Measurements from ENCODE around the gene MSANTD2. TPM values are rescaled to one million over a fixed set of nuclear protein-coding genes. Genes with fewer than 3 reads are reported as not detected.

MSANTD2 gene
- total and polyA plus RNA-seq, 9 of the 15 experiments (the other 6 are each of a cell fraction or from before 2014, with no cell fraction given), result 1.3 to 9.9 (median 5.3) TPM

DNA sequence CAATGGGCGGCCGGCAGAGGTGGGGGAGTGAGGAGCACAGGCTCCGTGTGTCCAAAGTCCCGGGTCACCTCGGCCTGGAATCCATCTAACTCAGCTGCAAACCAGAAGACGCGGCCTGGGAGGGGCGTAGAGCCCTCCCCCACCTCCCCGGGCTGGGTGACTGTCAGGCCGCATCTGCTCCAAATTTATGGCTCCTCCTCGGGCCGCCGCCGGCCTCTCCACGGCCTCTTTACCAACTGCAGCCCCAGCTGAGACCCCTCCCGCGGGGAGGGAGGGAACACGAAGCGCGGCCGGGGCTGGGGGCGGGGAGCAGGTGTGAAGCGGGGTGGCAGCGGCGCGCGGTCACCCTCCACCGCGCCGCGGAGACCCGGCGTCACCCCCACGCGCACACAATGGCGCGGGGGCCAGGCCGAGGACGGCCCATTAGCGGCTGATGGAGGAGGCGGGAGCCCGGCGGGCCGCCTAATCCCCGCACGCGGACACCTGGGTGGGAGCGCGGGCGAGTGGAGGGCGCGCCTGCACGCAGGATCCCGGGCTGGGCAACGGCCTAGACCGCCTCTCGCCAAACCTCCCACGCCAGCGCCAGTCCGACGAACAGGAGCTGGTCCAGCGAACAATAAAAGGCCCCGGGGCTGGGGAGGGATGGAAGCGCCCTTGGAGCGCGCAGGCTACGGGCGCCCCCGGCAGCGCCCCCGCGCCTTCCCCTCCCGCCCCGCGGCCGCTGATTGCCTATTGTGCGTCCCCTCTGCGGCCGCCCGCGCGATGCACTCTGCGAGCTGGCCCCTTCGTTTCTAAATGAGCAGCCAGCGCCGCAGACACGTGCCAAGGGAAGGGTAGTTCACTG, 39.1 kb upstream of the MSANTD2 start:
- no peaks in the 10 kb centered on the region for H3K79me2 ChIP-seq (ENCODE audit: control insufficient read depth, insufficient read depth, low read length)
- H3K4me1 ChIP-seq (replicated peaks in 1 of 2; ENCODE audit: control insufficient read depth in 2 of 2, insufficient read depth in 2 of 2, low read length in 2 of 2), result peaks cover 0 to 16% of the 10 kb centered on the region in 2 experiments; a peak in 2 of 5 replicates
- WGBS (ENCODE audit: insufficient coverage, low coverage, missing lambda C conversion rate), result 3% methylated on average over 35 of the region's 87 CpGs
- H3K36me3 ChIP-seq (ENCODE audit: control insufficient read depth, insufficient read depth, low read length), result no peaks in the 10 kb centered on the region
- CTCF ChIA-PET (ENCODE audit: low intra/inter-chr PET ratio), result interaction anchor here (0.6 to 1.0 kb wide), 2 partner anchors 114 to 172 kb away, joined by 3 read pairs; no protein-coding TSS in a partner anchor
- no TSS peak for BruUV-seq (replicated peaks)
- no peak overlapping the region for H3K4me2 ChIP-seq (ENCODE audit: insufficient read depth, low read length)
- POLR2A ChIA-PET, result interaction anchor here (0.6 kb wide), 1 partner anchor 1117 kb away, joined by 3 read pairs; no protein-coding TSS in a partner anchor
- H3K9me3 ChIP-seq (replicated peaks; ENCODE audit: control insufficient read depth, insufficient read depth, low read depth, low read length), result no peaks in the 10 kb centered on the region
- ATAC-seq (no peak), FAIRE-seq (no peak), DNase-seq (ENCODE audit: extremely low read depth in 1 of 4, low spot score in 3 of 4) (peak in 3 of 4 experiments; percentile 17 to 21 (median 20))
- no peak overlapping the region for H2AFZ ChIP-seq (ENCODE audit: low read depth, low read length)
- no peaks in the 10 kb centered on the region for H3K9me1 ChIP-seq (ENCODE audit: control insufficient read depth, insufficient read depth, low read length)
- H3K9ac ChIP-seq (ENCODE audit: insufficient read depth in 1 of 2, low read depth in 2 of 2, low read length in 2 of 2), result peak overlapping the region in 1 of 2 experiments; percentile 56; a peak in 1 of 4 replicates
- TF ChIP-seq ZZZ3 (IDR thresholded peaks at IDR 0.05) (no peak), RB1 (IDR thresholded peaks at IDR 0.05; ENCODE audit: low read depth) (no peak), PHF21A (IDR thresholded peaks at IDR 0.05; ENCODE audit: borderline replicate concordance, low read depth) (no peak), MEIS2 (IDR thresholded peaks at IDR 0.05; ENCODE audit: partially characterized antibody) (peak; percentile 47), PTRF (tag; IDR thresholded peaks at IDR 0.05) (no peak)
- in situ Hi-C loops (cut with MboI) (loop anchor here (5.0 to 25.0 kb wide), 2 partner anchors 167 to 427 kb away; partner anchors contain the start of genes OR8B4, SIAE and SPA17), intact Hi-C loops (cut with micrococcal nuclease) (no loop called here)
- H3K27ac ChIP-seq (ENCODE audit: extremely low read depth, low read depth, low read length), result no peak overlapping the region
- no peak overlapping the region for H3K4me3 ChIP-seq
- 0 out of 2 replicates have a peak, but pooled peaks cover 6% of the 10 kb centered on the region for H4K20me1 ChIP-seq (replicated peaks; ENCODE audit: control insufficient read depth, insufficient read depth, low read length)
- H3K27me3 ChIP-seq (ENCODE audit: control insufficient read depth in 2 of 2, insufficient read depth in 2 of 2, low read length in 2 of 2), result peaks cover 58 to 62% of the 10 kb centered on the region in 2 experiments
